GM19238 (cell line): ENCODE measurements around the gene PTPN3.

Experiments
- DNase-seq: peaks from one replicate; pipeline ENCODE4 v3.0.0; 2011; ENCODE audit warnings: low spot score; ENCODE audit not compliant: insufficient read length

Gene PTPN3

DNA sequence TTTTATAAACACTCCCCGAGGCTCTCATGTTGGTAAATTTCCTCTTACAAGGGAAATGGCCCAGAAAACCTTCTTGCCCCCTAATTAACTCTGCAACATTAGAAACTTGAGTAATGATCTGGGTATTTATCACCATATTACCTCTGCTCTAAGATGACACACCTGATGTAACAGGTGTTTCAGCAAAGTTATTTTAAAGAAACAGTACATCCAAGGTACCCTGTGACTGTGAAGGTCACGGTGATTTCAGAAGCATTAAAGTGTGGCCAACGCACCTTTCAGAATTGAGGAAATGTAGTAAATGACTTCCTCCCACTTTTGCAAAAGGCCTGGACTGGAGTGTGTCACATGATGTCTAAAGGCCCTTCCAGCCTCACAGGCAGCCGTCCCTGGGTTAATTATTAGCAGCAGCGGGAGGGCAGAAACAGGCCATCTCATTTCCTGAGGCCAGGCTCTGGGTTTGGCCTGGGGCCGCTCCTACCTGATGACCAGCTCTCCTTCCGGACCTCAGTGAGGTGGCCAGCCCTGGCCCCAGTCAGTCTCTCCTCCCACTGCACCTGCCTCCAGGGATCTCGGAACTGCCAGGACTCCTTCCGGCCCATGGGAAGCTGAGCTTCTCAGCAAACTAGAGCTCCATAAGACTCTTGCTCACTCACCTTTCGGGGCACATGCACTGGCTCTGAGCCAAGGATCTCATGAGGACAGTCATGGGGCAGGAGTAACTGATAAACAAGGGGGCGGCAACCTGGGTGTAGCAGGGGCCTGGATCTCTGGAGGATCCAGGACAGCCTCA, 20.7 kb downstream of the PTPN3 start:
- DNase-seq = peak; percentile 67

DNA sequence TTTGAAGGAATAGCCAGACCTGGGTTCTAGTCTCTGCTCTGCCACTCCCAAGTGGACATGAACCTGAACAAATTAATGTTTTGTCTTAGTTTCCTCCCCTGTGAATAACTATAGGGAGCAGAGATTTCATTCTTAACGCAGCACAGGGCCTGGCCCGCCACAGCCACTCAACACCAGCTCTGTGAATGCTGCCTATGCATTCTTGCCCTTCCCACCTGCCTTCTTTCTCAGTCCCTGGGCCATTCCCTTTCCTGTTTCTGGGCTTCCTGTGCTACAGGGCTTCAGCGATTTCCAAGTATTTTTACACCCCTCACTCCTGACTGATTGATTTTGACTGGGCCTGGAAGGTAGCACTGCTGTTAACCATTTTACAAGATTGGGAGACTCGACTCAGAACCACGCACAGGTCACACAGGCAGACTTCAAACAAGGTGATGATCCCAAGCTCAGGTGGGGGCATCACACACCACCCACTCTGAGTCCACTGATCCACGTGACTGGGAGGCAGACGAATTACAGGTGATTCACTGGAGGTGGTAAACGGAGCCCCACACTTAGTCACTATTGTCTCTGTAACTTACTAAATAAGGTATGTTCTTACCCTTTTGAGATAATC, 21.4 kb downstream of the PTPN3 start:
- no peak for DNase-seq

DNA sequence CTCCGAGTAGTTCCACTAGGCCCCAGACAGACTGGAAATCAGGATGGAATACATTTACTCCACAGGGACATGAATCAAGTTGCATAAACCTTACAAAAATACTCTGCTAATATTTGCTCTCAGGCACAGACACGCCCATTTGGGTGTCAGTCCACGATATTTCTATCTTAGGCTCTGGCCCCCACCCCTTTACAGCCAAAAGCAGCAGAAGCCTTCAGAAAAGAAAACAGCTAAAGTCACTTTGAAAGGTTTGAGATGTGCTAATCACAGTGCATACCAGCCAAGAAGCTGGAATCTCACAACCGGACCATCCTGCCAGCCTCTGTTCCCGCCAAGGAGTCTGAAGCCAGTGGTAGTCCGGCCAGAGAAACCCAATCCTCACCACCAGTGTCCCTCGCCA, 22.6 kb downstream of the PTPN3 start:
- DNase-seq = no peak

DNA sequence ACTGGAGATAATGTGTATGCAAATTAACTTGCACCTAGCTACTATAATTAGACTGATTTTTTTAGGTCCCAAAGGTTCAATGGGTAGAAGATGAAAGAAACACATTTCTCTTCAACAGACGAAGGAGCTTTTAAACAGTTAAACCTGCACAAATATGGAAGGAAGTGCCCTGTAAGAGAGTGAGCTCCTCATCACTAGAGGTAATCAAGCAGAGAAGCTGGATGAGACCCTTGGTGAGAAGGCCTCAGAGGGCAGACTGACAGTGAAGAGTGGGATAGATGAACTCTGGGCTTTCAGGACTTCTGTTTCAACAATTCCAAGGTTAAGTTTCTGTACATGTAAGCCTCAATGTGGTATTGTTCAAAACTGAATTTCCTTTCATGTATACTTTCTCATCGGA, 23.2 kb downstream of the PTPN3 start:
- DNase-seq = no peak

DNA sequence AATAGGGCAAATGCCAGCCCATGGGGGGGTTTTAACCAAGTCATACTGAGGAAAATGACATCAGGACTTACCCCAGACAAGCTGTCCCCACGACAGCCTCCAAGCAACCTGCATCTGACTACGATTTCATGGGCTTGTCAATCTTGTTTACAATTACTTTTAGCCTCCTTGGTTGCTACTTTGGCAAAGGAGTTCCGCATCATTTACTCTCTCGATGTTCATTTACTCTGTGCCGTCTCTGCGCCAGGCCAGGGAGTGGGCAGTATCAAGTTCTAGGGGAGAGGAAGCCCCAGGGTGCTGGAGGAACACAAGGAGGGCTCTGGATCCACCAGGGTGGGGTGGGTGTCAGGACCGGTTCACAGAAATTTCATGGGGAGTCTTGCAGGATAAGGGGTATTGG, 23.9 kb downstream of the PTPN3 start:
- DNase-seq = no peak

DNA sequence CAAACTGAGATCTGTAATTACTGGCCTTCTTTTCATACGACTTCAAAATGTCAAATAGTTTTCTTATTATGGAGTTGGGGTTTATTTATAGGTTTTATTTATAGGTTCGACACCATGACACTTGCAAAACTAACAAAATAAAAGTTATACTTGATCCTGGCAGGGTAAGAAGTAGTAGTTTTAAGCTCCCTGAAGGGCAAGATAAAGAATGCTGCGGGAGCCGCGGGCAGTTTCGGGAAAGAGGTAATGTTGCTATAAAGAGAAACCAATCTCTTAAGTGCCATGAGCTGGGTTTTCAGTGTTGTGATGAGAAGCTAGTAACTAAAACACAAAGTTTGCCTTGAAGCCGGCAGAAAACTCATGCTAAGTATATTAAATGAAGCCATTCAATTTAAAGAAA, 24.8 kb downstream of the PTPN3 start:
- no peak for DNase-seq

DNA sequence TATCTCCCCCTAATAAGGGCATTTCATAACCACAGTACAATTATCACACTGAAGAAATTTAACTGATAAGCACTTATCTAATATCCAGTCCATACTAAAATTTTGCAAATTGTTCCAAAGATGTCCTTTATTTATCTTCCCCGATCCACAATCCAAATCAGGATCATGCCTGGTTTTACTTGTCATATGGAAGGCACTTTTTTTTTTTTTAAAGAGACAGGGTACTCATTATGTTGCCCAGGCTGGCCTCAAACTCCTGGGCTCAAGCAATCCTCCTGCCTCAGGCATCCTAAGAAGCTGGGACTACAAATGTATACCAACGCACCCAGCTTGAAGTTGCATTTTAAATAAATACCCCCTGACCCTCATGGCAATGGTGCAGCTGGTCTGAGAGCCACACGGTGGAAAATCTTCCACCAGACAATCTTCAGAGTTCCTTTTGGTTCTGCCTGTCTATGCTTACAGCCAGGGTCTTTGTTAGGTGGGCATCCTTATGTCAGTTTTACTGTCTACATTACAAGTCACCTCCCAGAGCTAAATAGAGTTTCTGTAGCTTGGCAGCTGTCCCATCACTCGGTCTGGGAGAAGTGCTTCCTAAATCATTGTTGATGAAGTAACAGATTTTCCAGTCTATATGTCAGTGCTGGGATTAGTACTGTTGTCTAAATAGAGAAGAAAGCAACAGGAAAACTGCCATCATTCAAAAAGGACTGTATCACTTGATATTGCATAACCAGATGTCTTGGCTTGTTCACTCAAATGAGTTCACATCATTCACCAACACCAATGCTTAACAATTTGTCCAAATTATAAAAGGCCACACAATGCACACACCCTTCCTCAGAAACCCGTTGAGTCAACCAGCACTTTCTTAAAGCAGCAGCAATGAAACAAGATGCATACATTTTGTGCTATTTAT, 26.4 kb downstream of the PTPN3 start:
- DNase-seq = no peak

DNA sequence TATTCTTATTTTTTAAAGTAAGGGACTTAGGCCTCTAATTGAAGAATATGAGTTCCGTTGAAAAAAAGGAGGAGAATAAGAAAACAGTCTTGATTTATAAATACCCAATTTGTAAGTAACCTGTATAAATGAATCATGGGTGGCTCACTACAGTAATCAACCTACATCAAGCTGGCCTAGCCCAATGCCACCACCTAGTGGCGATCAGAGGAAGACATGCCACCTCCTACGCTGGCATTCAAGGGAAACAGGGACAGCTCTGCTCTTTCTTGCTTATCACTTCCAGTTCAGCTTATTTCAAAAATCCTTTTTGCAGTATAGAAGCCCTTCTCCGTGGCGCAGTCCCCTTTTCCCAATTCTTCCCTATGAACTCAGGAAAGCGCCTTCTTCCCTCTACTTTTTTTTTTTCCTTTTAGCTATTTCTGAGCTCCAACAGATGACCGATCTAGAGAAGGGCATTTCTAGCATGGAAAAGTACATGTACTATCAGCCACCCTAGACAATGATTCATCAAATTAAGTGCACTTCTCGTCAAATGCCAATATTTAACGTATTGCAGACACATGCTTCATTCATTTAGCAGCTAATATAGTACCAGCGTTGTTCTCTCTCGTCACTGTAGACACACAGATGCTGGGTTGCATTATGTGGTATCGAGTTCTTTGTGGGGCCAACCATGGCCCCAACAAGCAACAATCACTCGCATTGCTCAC, 28.3 kb downstream of the PTPN3 start:
- peak; percentile 48 for DNase-seq

DNA sequence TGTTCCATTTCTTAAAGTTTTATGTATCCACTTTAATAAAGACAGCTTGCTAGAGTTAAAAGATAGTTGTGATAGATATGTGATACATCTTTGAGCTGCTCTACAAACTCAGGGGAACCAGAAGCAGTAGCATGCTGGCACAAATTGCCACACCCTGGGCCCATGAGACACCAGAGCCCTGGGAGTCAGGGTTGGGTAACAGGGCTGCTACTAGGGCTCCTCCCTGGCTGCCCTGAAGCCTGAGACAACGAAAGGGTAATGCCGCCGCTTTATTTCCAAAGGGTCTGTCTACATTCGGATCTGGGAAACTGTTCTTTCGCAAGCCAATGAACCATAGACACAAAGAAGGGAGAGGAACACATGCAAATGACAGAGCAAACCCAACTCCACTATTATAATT, 29.2 kb downstream of the PTPN3 start:
- no peak for DNase-seq

DNA sequence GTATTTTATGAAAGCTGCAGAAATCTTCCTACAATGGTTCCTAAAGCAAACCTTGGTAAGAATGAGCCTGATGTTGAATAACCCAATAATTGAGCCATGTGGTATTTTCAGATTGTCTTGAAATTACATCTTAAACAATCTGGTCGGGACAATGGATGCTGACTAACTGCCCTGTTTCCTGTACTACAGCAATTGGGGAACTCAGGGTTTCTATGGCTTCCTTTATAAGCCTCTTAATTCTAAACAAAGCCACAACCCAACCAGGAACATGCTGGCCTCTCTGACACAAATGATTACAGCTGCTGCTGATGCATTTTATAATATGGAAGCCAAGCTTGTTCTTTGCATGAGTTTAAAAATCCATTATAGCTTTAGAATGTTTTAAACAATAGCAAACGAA, 30.2 kb downstream of the PTPN3 start:
- no peak for DNase-seq

DNA sequence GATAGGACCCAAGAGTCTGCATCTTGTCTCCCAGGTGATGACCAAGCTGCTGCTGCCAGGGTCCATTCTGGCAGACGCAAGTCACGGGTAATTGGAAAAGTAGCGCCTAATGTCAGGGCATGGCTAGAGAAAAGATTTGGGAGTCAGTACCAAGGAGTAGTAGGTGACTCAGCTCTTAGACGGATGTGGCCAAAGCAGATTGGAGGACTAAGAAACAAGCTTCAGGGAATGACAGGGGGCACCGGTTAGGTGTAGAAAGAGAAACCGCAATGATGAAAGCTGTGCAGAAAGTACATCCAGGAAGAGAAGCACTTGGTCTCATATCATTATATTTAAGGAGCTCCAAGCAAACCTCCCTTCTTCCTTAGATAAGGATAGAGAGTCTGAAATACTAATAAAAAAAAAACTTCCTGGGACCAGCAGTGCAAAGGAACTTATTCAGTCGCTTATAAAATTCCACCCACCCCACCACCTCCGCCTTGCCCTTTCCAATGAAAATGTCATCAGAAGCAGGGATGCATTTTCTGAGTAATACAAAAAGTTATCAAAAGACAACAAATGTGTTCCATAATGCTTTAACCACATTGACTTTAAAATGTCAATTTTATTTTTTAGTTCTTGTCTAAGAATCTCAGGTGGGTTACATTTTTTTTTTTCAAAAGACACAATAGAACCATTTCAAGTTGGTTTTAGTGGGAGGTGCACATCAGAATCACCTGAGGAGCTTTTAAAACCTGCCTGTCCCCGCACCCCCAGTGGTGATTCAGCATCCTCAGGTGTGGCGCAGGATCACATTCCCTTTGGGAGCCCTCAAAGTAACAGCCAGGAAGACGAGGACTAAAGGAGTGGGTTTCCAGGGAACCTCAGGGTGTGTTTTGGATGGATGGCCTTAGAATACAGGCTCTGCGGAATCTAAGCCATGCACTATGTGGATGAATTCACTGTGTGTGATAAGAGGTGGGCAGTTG, 31.2 kb downstream of the PTPN3 start:
- DNase-seq = no peak

DNA sequence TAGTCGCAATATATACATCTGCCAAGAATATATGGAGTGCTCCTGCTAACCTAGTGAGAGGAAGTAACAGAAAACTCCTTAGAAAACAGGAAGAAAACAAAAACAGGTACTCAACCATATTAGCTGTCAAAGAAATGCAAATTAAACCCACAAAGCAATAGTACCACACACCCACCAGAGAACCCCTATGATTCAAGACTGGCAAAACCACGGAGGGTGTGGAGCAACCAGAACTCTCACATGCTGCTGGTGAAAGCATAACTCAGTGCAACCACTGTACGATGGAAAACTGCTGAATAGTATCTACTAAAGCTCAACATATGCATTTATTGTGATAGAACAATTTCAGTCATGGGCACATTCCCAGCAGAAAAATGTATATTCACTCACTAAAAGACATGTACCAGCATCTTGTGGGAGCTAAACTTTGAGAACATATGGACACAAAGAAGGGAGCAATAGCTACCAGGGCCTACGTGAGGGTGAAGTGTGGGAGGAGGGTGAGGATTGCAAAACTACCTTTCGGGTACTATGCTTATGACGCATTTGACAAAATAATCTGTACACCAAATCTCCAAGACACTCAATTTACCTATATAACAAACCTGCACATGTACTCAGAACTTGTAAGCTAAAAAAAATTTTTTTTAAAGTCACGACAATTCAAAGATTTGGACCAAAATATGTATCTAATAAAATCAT, 34.0 kb downstream of the PTPN3 start:
- DNase-seq = no peak

DNA sequence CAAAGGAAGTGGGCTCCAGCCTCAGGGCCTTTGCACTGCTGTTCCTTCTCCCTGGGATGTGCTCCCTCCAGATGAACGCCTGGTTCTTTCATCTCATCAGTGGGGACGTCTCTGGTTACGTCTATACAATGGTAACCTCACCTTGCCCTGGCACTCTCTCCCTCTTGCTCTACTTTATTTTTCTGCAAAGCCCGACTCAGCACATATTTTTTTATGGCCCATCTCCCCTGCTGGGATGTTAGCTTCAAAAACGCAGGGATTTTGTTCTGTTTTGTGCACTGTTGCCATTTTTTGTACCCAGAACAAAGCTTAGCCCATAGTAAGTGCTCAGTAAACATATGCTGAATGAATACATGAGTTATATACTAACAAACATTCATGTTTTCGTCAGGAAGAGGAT, 37.5 kb downstream of the PTPN3 start:
- DNase-seq = no peak

DNA sequence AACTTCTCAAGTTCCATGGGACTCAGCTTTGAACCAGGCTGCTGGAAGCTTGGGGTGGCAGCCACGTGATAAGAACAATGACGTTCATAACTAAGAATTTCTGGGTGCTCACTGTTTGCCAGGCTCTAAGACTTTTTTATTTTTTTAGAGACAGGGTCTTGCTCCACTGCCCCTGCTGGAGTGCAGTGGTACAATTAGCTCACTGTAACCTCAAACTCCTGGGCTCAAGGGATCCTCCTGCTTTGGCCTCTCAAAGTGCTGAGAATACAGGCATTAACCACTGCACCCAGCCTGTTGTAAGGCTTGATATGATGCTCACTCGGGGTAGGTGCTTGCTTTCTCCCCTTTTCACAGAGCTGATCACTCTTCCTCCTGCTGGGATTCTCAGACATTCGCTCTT, 38.7 kb downstream of the PTPN3 start:
- DNase-seq = no peak

DNA sequence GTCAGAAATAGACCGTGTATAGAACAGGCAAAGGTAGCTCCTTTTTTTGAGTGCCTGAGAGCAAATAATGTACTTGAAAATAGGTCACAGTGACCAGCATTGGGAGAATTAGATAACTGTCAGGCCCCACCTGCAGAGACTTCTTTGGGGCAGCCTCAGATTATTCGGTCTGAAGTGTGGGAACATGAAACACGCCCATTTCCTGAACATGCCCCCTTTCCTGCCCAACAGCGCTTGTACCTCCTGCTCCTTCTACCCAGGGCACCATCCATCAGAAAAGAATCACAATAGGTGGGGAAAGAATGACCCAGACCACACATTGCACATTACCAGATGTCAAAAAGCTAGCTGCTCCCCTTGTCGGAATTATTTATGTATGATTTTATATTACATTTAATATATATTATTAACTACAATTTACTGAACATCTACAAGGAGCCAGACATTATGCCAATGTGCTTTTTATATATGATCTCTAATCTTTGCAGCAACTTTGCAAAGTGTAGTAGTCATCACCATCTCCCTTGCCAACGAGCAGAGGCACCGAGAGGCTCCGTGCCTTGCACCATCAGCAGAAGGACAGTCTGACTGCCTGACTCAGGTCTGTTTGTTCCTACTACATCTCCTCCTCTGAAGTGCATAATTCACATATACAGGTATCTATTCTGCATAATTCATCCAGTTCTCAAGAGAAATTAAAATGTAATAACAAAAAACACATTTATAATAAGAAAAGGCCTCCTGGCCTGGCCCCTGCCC, 39.5 kb downstream of the PTPN3 start:
- DNase-seq = no peak

DNA sequence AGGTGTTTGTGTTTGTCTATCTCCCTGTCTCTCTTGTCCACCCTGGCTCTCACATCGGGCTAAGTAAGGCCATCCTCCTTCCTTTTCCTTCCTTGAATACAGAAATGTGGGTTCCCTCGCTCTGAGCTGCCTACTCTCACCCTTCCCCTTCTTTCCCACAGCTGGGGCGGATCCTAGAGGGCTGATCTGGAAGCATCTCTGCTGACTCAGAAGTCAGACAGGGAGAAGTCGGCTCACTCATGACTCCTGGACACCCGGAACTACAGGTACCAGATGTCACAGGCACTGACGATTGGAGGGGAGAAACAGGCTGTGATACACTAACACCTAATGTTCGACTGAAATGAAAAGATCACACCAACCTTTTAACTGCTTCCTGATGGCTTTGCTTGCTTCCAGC, 41.3 kb downstream of the PTPN3 start:
- no peak for DNase-seq

DNA sequence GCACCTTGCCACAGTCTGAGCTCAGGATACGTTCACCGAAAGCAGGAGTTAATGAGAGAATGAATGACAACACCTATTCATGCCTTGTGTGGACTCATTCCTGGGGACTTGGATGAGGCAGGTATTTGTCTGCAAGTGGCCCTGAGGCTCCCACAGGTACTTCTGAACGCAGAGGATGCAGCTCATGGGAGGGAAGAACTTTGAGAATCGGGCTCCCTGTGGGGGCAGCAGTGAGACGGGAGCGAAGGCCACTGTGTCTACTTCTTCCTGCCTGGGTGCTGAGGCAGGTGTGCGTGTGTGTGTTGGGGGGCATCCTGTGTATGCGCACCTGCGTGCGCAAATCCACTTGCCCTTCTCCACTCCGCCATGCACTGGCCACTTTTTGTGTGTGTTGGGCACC, 42.2 kb downstream of the PTPN3 start:
- DNase-seq = no peak

DNA sequence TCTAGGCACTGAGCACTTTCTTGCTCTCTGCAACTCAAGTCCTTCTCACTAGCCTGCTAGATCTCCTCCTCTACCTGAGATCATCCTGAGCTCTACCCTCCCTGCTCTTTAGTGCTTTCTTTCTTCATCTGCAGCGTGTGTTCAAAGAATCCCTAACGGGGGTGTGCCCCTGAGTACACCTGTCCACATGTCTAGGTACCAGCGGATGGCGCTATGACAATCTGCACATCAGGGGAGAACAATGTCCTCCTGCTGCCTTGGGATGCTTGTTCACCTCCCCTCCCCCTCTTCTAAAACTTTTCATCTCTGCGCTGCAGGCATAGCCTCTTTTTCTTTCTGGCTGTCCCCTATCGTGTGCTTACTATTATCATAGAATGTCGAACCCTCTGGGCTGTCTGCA, 42.7 kb downstream of the PTPN3 start:
- no peak for DNase-seq

DNA sequence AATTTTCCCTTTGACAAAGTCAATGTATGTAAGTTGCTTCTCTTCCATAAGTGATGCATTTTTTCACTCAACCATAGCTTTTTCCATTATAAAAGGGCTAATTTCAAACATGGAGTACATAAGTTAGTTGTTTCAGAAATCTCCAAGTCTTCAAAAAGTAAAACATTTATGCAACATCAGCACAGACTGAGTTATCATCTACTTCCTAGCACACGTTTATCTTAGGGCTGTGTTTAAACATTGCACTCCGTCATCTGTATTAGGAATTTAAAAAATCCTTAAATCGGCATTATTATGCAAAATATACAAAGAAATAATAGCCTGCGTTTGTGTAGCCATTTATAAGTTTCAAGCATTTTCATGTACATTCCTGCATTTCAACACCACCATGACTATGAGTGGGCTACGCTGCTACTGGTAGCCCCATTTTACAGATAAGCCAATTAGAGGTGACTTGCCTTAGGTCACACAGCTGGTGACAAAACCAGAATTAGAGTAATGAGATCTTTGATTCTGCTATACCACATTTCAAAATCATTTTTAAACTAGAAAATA, 43.4 kb downstream of the PTPN3 start:
- no peak for DNase-seq
